Activated T-helper 2 cell treated with anti-CD3 and anti-CD28 coated beads, Interferon-gamma antibody, Interleukin-2, Interleukin-4, amounts not matched to agents 10 μg/mL and 5 μg/mL and 100 μg/mL, durations not matched to agents 14 hours and 24 hours and 36 hours (primary cell): ENCODE data around the gene EXOC2. TPM values are rescaled to one million over a fixed set of nuclear protein-coding genes. Genes with fewer than 3 reads are reported as not detected.

Experiments
- DNase-seq: peaks from one replicate; pipeline ENCODE4 v3.0.0; 2021; ENCODE audit warnings: low spot score
- H3K27ac Mint-ChIP-seq: one replicate; pipeline ENCODE4 v1.8.0; 2021; ENCODE audit warnings: mixed read lengths
- H3K27me3 Mint-ChIP-seq: one replicate; pipeline ENCODE4 v1.8.0; 2021; ENCODE audit warnings: low read depth, mixed read lengths
- H3K36me3 Mint-ChIP-seq: one replicate; pipeline ENCODE4 v1.8.0; 2021; ENCODE audit warnings: low read depth, mixed read lengths
- H3K4me1 Mint-ChIP-seq: one replicate; pipeline ENCODE4 v1.8.0; 2021; ENCODE audit warnings: low read depth, mixed read lengths
- H3K4me3 Mint-ChIP-seq: one replicate; pipeline ENCODE4 v1.8.0; 2021; ENCODE audit warnings: low read depth, mild to moderate bottlenecking, moderate library complexity, mixed read lengths
- H3K9me3 Mint-ChIP-seq: one replicate; pipeline ENCODE4 v1.8.0; 2021; ENCODE audit warnings: mixed read lengths
- intact Hi-C: fragments of 100-400 bp; cut with micrococcal nuclease; formaldehyde crosslinking; loops from one replicate; pipeline ENCODE4 v1.15.1; 2023
- total RNA-seq: library from RNA; stranded (reverse); gene quantifications from 2 replicates; pipeline ENCODE4 v1.2.3, GENCODE V29; 2022

The EXOC2 gene
- total RNA-seq, 1 donor from 2014 or later, result 53.9 TPM

DNA sequence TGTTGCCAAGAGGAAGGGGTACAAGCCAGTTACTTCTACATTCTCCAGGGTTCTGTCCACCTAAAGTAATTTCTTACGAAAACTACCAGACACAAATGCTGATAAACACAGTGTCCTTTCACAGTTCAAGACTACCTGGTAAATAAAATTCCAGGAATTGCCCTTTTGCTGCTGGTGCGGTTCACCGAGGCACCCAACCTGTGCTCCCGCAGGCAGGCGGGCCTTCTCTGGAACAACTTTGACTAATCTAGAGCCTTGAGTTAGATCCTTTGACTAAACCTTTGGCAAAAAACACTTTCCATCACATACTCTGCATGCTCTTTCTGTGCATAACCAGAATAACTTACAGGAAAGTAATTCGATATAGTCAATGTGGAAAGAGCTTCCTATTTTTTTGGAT is 143.0 kb downstream of the EXOC2 start:
- H3K4me1 Mint-ChIP-seq, result peaks cover 68% of the 10 kb centered on the region

DNA sequence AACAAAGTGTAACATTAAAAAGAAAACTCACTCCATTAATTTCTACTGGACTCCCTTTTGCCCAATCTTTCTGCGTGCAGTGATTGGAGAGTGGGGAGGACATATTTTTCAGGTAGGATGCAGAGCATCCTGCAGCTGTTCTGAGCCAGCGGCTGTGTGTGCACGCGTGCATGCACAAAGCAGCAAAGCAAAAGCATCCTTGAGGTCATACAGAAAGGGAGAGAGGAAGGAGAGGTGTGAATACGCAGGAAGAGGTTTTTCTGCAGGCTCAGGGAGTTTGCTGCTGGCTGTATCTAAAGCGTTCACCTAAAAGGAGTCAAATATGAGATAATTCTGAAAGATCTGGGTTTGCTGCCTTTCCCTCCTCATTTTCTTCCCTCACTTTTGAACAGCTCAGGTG is 144.4 kb downstream of the EXOC2 start:
- H3K27ac Mint-ChIP-seq, result peak overlapping the region; percentile 99
- DNase-seq, result no peak
- H3K9me3 Mint-ChIP-seq, result no peaks in the 10 kb centered on the region
- H3K4me3 Mint-ChIP-seq, result peak overlapping the region; percentile 75
- H3K4me1 Mint-ChIP-seq, result peaks cover 75% of the 10 kb centered on the region
- intact Hi-C loops, result loop anchor here (1.0 to 5.0 kb wide), 14 partner anchors 11 to 360 kb away; partner anchors contain the start of genes DUSP22 and IRF4
- no peaks in the 10 kb centered on the region for H3K27me3 Mint-ChIP-seq
- H3K36me3 Mint-ChIP-seq, result peaks cover 59% of the 10 kb centered on the region

More for the DNA sequence above, 143.0 kb downstream of the EXOC2 start:
- no peaks in the 10 kb centered on the region for H3K27me3 Mint-ChIP-seq
- H3K27ac Mint-ChIP-seq, result peak overlapping the region; percentile 73
- no peak for DNase-seq
- intact Hi-C loops, result loop anchor here (2.0 to 5.0 kb wide), 4 partner anchors 127 to 361 kb away; partner anchors contain the start of gene DUSP22
- H3K9me3 Mint-ChIP-seq, result no peaks in the 10 kb centered on the region
- peaks cover 56% of the 10 kb centered on the region for H3K36me3 Mint-ChIP-seq
- H3K4me3 Mint-ChIP-seq, result peak overlapping the region; percentile 23

DNA sequence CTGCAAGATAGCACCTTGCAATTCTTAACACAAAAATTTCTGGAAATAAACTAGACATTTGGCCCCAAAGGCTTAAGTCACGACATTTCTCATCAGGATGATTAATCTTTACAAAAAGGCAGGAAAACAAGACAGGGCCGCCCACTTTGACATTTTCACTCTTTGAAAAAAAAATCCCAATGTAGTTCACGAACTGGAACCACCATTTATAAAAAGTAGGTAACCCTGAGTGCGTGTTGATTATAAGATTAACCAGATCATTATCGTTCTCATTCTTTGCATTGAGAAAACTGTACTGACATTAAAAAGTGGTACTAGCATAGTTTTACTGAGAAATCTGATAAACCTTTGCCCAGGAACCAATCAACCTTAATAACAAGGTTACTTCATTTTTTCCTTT is 144.8 kb downstream of the EXOC2 start:
- H3K36me3 Mint-ChIP-seq, result peaks cover 59% of the 10 kb centered on the region
- peaks cover 2% of the 10 kb centered on the region for H3K9me3 Mint-ChIP-seq
- peak overlapping the region; percentile 99 for H3K27ac Mint-ChIP-seq
- intact Hi-C loops, result loop anchor here (1.0 to 5.0 kb wide), 14 partner anchors 11 to 359 kb away; partner anchors contain the start of genes DUSP22 and IRF4
- H3K4me3 Mint-ChIP-seq, result peak overlapping the region; percentile 75
- no peak for DNase-seq
- no peaks in the 10 kb centered on the region for H3K27me3 Mint-ChIP-seq
- H3K4me1 Mint-ChIP-seq, result peaks cover 78% of the 10 kb centered on the region

DNA sequence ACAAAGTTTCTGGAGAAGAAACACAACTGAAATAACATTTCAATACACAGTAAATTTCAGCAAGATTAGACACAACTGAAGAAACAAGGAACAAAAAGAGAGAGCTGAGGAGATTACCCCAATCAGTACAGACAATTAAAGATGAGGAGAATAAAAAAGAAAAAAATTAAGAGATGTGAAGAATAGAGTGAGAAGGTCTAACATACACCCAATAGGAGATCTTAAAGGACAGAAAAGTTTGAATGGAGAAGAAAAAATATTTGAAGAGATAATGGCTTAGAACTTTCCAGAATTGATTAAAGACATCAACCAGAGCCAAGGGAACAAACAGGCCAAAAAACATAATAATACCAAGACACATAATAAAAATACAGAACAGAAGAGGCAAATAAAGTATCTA is 152.4 kb downstream of the EXOC2 start:
- H3K4me3 Mint-ChIP-seq, result no peak overlapping the region
- no peak for DNase-seq
- no peak overlapping the region for H3K27ac Mint-ChIP-seq
- H3K36me3 Mint-ChIP-seq, result peaks cover 93% of the 10 kb centered on the region
- H3K4me1 Mint-ChIP-seq, result peaks cover 19% of the 10 kb centered on the region
- intact Hi-C loops, result no loop called here
- no peaks in the 10 kb centered on the region for H3K27me3 Mint-ChIP-seq
- H3K9me3 Mint-ChIP-seq, result peaks cover 34% of the 10 kb centered on the region

DNA sequence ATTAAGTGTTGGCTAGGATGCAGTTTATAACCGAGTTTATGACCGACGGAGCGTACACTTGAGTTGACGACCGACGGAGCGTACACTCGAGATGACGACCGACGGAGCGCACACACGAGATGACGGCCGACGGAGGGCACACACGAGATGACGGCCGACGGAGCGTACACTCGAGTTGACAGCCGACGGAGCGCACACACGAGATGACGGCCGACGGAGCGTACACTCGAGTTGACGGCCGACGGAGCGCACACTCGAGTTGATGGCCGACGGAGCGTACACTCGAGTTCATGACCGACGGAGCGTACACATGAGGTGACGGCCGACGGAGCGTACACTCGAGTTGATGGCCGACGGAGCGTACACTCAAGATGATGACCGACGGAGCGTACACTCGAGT is 155.8 kb downstream of the EXOC2 start:
- Mint-ChIP-seq H3K27ac (no peak overlapping the region), H3K4me3 (no peak overlapping the region), H3K36me3 (peaks cover 82% of the 10 kb centered on the region), H3K4me1 (peaks cover 5% of the 10 kb centered on the region), H3K27me3 (no peaks in the 10 kb centered on the region), H3K9me3 (peaks cover 22% of the 10 kb centered on the region)
- DNase-seq, result no peak
- intact Hi-C loops, result no loop called here

DNA sequence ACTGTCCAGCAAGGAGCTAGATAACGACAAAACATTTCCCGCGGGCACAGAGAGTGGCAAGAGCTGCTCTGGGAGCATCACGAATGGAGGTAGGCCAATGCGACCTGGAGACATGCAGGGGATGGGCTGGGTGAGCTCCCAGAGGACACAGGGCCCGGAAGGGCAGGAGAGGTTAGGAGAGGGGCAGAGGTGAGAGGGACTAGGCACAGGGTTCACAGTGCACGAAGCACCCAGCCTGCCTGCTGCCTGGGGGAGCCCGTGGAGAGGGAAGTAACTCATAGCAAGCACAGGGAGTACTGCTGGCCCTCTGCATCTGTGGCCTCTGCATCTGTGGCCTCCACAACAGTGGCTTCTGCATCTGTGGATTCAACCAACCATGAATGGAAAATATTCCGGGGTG is 162.5 kb downstream of the EXOC2 start:
- no peak overlapping the region for H3K4me3 Mint-ChIP-seq
- H3K4me1 Mint-ChIP-seq, result peaks cover 16% of the 10 kb centered on the region
- peaks cover 41% of the 10 kb centered on the region for H3K36me3 Mint-ChIP-seq
- no peaks in the 10 kb centered on the region for H3K9me3 Mint-ChIP-seq
- DNase-seq, result no peak
- intact Hi-C loops, result no loop called here
- no peak overlapping the region for H3K27ac Mint-ChIP-seq
- H3K27me3 Mint-ChIP-seq, result no peaks in the 10 kb centered on the region

DNA sequence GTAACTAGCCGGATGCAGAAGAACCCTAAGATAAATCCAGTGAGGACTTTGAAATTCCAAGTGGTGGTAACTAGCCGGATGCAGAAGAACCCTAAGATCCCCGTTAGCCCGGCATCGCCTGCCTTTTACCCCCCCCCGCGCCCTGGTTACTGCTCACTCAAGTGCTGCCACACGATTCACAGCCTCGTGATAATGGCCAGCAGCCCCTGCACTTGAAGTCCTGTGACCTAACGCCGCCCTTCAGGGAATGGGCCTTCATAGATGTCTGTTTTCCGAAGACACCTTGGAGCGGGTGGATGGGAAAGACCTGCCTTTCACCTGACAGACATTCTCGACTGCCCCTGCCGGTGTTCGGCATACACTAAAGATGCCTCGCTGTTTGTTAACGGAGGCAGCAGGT is 163.9 kb downstream of the EXOC2 start:
- no peak overlapping the region for H3K27ac Mint-ChIP-seq
- DNase-seq, result no peak
- intact Hi-C loops, result no loop called here

DNA sequence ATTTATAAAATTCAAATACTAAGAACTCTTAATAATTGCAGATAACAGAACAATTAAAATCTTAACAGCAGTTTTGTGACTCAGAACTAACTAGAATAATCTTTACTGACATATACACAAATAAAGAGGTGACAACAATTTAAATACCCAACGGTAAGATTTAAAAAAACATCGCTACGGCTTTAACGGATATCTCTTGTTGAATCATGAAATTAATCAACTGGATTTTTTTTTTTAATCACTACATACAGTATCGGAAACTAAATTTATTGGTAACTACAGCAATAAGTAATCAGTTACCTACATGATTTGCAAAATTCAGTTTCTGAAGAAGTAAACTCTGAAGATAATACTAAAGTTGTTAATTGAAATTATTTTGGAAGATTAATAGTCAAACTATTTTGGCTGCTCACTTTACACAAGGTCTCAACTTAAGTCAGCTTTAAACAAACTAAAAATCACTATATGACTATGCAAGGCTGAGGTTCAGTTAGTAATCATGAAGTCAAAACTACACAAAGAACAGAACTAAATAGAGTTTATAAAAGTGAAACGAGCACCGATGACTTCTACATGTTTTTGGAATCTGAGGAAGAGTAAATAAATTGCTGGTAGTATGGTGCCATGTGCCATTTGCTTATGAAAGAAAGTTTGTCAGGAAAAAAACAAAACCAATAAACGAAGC is 164.8 kb downstream of the EXOC2 start:
- Mint-ChIP-seq H3K27me3 (no peaks in the 10 kb centered on the region), H3K4me3 (no peak overlapping the region), H3K27ac (peak overlapping the region; percentile 69), H3K36me3 (peaks cover 40% of the 10 kb centered on the region), H3K9me3 (no peaks in the 10 kb centered on the region), H3K4me1 (peaks cover 23% of the 10 kb centered on the region)
- no peak for DNase-seq
- intact Hi-C loops, result no loop called here

More for the DNA sequence above, 163.9 kb downstream of the EXOC2 start:
- Mint-ChIP-seq H3K4me1 (peaks cover 21% of the 10 kb centered on the region), H3K27me3 (no peaks in the 10 kb centered on the region), H3K4me3 (no peak overlapping the region), H3K36me3 (peaks cover 38% of the 10 kb centered on the region), H3K9me3 (no peaks in the 10 kb centered on the region)

DNA sequence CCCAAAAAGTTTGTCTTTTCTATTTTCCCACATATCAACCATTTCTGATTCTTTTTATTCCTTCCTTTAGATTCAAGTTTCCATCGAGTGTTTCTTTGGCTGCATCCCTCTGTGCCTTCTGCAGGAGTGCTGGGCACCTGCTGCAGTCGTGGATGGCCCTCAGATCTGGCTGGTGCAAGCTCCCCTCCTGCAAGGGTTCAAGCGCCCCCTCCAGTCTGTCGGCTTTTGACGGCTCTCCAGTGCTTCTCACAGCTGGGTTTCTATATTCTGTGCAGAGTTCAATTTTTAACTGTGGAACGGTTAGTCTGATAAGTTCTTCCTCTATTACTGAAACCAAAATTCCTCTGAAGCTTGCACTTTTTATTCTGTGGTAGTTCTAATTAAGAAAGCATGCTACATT is 168.1 kb downstream of the EXOC2 start:
- H3K36me3 Mint-ChIP-seq, result peaks cover 54% of the 10 kb centered on the region
- H3K27me3 Mint-ChIP-seq, result no peaks in the 10 kb centered on the region
- peaks cover 9% of the 10 kb centered on the region for H3K9me3 Mint-ChIP-seq
- DNase-seq, result no peak
- intact Hi-C loops, result loop anchor here (1.0 kb wide), 1 partner anchor 18 kb away; no protein-coding TSS in a partner anchor
- H3K27ac Mint-ChIP-seq, result peak overlapping the region; percentile 81
- H3K4me1 Mint-ChIP-seq, result peaks cover 28% of the 10 kb centered on the region
- no peak overlapping the region for H3K4me3 Mint-ChIP-seq

DNA sequence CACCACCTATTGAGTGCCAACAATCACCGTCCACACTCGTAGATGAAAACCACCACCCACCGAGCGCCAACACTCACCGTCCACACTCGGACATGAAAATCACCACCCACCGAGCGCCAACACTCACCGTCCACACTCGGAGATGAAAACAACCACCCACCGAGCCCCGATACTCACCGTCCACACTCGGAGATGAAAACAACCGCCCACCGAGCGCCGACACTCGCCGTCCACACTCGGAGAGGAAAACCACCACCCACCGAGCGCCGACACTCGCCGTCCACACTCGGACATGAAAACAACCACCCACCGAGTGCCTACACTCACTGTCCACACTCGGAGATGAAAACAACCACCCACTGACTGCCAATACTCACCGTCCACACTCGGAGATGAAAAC is 172.1 kb downstream of the EXOC2 start:
- Mint-ChIP-seq H3K9me3 (peaks cover 29% of the 10 kb centered on the region), H3K27ac (peak overlapping the region; percentile 44), H3K4me1 (peaks cover 28% of the 10 kb centered on the region), H3K4me3 (no peak overlapping the region), H3K27me3 (no peaks in the 10 kb centered on the region), H3K36me3 (peaks cover 67% of the 10 kb centered on the region)
- intact Hi-C loops, result no loop called here
- no peak for DNase-seq

DNA sequence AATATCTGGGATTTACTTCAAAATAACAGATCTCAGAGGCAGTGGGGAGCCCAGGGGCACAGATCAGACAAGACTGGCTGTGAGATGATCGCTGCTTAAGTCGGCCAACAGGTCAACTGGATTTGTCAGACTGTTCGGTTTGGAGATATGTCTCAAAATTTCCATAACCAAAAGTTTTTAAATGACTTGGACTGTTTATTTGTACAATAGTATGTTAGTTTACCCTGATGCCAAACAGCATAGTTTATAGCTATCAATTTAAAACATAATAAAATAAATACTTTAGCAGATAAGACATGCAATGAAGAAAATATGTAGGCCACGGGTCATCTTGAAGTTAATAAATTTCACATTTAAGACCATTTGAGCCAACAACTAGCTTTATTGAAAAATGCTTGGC is 174.7 kb downstream of the EXOC2 start:
- Mint-ChIP-seq H3K4me1 (peaks cover 38% of the 10 kb centered on the region), H3K9me3 (peaks cover 29% of the 10 kb centered on the region), H3K27ac (peak overlapping the region; percentile 40), H3K36me3 (peaks cover 68% of the 10 kb centered on the region), H3K27me3 (no peaks in the 10 kb centered on the region), H3K4me3 (no peak overlapping the region)
- DNase-seq, result no peak
- intact Hi-C loops, result no loop called here

DNA sequence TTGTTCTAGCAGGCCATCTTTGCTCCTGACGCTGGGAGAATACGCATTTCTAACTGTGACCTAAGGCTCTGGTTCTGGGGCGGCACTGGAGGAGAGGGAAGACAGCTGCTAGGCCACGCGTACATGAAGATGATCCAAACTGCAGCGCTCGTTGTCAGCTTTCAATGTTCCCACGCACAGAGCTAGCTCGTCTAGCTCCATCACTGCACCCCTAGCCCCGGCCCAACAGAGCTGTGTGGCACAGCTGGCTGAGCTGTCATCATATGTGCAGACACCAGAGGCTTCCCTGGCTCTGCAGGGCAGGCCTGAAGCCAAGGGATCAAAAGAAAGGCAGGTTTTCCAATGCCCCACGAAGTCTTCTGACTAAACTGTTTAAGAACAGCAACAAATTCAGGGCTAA is 176.7 kb downstream of the EXOC2 start:
- peaks cover 45% of the 10 kb centered on the region for H3K4me1 Mint-ChIP-seq
- no peak overlapping the region for H3K4me3 Mint-ChIP-seq
- peaks cover 64% of the 10 kb centered on the region for H3K36me3 Mint-ChIP-seq
- intact Hi-C loops, result no loop called here
- peaks cover 27% of the 10 kb centered on the region for H3K9me3 Mint-ChIP-seq
- H3K27ac Mint-ChIP-seq, result peak overlapping the region; percentile 5
- DNase-seq, result no peak
- no peaks in the 10 kb centered on the region for H3K27me3 Mint-ChIP-seq

DNA sequence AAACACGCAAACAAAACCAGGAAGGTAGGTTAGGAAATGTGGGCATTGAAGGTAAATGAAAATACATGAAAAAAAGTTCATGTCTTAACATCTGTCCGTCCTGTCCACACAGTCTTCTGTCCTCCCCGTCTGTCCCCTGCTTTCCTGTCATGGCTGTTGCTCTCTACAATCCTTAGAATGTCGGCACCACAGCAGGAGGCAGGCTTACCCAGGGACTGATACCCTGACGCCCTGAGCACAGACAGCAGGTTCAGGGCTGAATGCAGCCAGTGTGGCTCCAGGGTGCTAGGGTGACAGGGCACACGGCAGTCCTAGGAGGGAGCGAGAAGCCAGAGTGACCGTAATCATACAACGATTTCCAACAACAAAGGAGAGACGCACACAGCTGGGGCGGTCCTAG is 177.7 kb downstream of the EXOC2 start:
- Mint-ChIP-seq H3K4me3 (no peak overlapping the region), H3K9me3 (peaks cover 20% of the 10 kb centered on the region), H3K4me1 (peaks cover 54% of the 10 kb centered on the region), H3K36me3 (peaks cover 64% of the 10 kb centered on the region), H3K27ac (peak overlapping the region; percentile 68), H3K27me3 (no peaks in the 10 kb centered on the region)
- intact Hi-C loops, result no loop called here
- no peak for DNase-seq
